Skeletal muscle tissue (tissue), 4 donors: ENCODE data around the gene PLXNA3. TPM values are rescaled to one million over a fixed set of nuclear protein-coding genes. Genes with fewer than 3 reads are reported as not detected.

Source experiments
- H3K27ac ChIP-seq: one replicate; pipeline ENCODE4 v1.7.0; 2013; ENCODE audit warnings: mild to moderate bottlenecking, low read depth, low read length, inconsistent platforms
- H3K27me3 ChIP-seq, 3 donors: one replicate each; pipeline ENCODE4 v1.7.0; 2013; ENCODE audit warnings: low read length in 3 of 3; ENCODE audit not compliant: control insufficient read depth in 3 of 3, insufficient read depth in 3 of 3
- H3K36me3 ChIP-seq, 3 donors: one replicate each; pipeline ENCODE4 v1.7.0; 2013; ENCODE audit warnings: low read length in 3 of 3; ENCODE audit not compliant: control insufficient read depth in 3 of 3, insufficient read depth in 3 of 3
- H3K4me1 ChIP-seq, 3 donors: one replicate each; pipeline ENCODE4 v1.7.0; 2013; ENCODE audit warnings: low read length in 3 of 3, mild to moderate bottlenecking in 3 of 3; ENCODE audit not compliant: control insufficient read depth in 3 of 3, insufficient read depth in 3 of 3
- H3K4me3 ChIP-seq, 3 donors: one replicate each; pipeline ENCODE4 v1.7.0; 2013; ENCODE audit warnings: low read length in 3 of 3
- H3K9ac ChIP-seq, 3 donors: one replicate each; pipeline ENCODE4 v1.7.0; 2013; ENCODE audit warnings: low read length in 3 of 3, mild to moderate bottlenecking in 3 of 3, moderate library complexity in 2 of 3, low read depth in 1 of 3
- H3K9me3 ChIP-seq, 3 donors: one replicate each; pipeline ENCODE4 v1.7.0; 2013; ENCODE audit warnings: low read length in 3 of 3; ENCODE audit not compliant: control insufficient read depth in 3 of 3
- total RNA-seq: library from RNA; depleted of rRNA; stranded (reverse); fragments of >200 nt; gene quantifications from one replicate; pipeline ENCODE4 v1.2.3, GENCODE V29; 2014
- donor health status: Osteomylitis.

The PLXNA3 gene
- 9.9 TPM for total RNA-seq

DNA sequence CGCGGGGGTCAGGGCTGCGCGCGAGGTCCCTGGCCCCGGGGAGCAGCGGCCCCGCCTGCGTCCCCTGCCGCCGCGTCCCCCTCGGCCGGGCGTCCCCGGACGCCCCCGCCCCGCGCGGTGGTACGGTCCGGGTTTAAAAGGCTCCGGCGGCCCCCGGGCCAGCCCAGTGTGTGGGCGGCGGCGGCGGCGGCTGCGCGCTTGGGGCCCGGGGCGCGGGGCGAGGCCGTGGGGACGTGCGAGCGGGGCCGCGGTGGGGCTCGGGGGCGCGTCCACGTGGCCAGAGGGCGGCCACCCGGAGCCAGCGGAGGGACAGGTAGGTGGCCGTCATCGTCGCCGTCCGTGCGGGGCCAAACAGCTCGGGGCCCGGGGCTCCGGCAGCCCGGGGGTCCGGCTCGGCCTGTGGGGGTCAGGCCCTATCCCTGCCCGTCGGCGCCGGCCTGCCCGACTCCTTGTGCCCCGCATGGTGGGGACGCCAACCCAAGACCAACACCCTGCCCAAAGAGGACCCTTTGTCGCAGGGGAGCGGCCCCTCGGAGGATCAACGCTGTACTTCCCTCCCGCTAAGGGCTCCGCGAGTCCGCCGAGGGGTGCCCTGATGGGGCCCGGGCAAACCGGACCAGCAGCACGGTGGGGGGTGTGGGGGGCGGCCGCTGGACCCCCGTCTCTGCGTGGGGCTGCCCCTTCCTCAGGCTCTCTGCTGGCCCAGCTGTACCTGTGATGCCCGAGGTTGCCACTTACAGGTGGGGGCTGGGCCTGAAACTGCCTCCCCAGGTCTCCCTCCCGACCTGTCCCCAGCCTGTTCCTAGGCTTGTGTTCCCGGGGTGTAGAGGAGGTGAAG lies at the start of gene PLXNA3:
Gene PLXNA3 (plus strand): TSS at position 166 of the 838 bp plus-strand sequence. CDS start 1,903 bp downstream, outside the sequence.
- H3K36me3 ChIP-seq: no peaks in the 10 kb centered on the region
- peaks cover 0 to 8% (median 2%) of the 10 kb centered on the region in 3 donors for H3K4me1 ChIP-seq
- no peak within 1 kb of the TSS for H3K27ac ChIP-seq
- H3K27me3 ChIP-seq: no peaks in the 10 kb centered on the region
- peak within 1 kb of the TSS; percentile 48 to 67 (median 65) for H3K4me3 ChIP-seq
- peak within 1 kb of the TSS in 2 of 3 donors; percentile 38 to 68 for H3K9ac ChIP-seq
- H3K9me3 ChIP-seq: no peaks in the 10 kb centered on the region

- Histone ChIP-seq H3K36me3 (peaks cover 0 to 14% (median under 1%) of the 10 kb centered on the region in 3 donors), H3K27ac (peak overlapping the region; percentile 95), H3K9me3 (no peaks in the 10 kb centered on the region), H3K4me1 (peaks cover 18 to 21% (median 19%) of the 10 kb centered on the region in 3 donors), H3K9ac (peak overlapping the region; percentile 72 to 88 (median 80)), H3K27me3 (no peaks in the 10 kb centered on the region), H3K4me3 (peak overlapping the region; percentile 65 to 73 (median 69))
Observed at GRCh38 chrX:154408659-154409221, 49.3 kb upstream of the PLXNA3 start.

DNA sequence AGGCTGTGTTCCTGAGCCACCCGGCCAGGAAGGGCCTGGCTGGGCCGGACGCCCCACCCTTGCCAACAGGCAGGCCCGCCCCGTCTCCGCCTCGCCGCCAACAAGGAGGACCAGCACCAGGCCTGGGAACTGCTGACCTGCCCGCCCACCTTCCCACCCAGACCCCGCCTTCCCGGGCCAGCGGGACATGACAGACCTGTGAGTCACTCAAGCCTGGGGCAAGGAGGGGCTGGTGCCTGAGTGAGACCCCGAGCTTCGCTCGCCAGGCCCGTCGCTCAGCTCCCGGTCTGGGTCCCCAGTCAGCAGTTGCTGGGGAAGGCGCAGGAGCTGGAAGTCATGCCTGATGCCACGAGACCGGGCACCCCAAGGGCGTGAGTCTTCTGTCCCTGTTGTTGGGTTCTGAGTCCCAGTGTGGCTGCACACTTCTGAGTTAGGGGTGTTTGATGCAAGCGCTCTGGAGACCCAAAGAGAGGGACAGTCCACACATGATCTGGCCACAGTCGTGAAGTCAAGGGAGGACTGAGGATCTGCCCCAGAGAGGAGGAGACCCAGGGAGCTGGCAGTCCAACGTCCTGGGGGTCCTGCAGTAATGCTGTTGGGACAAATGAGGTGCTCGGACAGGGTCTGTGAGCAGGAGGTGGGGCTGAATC lies 48.7 kb upstream of the PLXNA3 start, which contains the start of gene DNASE1L1:
Gene DNASE1L1 (minus strand): TSS at position 33 of the 650 bp plus-strand sequence. CDS start 3,686 bp downstream, outside the sequence.
- Histone ChIP-seq H3K4me1 (peaks cover 18 to 21% (median 19%) of the 10 kb centered on the region in 3 donors), H3K9ac (peak within 1 kb of the TSS; percentile 72 to 88 (median 80)), H3K27ac (peak within 1 kb of the TSS; percentile 95), H3K27me3 (no peaks in the 10 kb centered on the region), H3K36me3 (peaks cover 0 to 18% (median 3%) of the 10 kb centered on the region in 3 donors), H3K4me3 (peak within 1 kb of the TSS; percentile 65 to 73 (median 69)), H3K9me3 (no peaks in the 10 kb centered on the region)

DNA sequence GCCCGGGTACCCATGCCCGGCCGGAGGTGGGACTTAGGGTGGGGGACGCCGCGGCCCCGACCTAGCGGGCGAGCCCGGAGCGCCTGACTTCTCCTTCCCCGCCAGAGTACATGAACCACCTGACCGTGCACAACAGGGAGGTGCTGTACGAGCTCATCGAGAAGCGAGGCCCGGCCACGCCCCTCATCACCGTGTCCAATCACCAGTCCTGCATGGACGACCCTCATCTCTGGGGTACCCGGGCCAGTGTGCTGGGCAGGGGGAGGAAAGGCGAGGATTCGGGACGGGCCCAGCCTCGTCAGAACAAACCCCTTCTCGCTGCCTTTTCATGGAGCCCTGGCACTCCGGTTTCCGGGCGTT lies 46.1 kb upstream of the PLXNA3 start:
- Histone ChIP-seq H3K9ac (peak overlapping the region; percentile 80 to 93 (median 81)), H3K36me3 (peaks cover 0 to 12% (median 7%) of the 10 kb centered on the region in 3 donors), H3K9me3 (no peaks in the 10 kb centered on the region), H3K27ac (peak overlapping the region; percentile 91), H3K4me3 (peak overlapping the region; percentile 62 to 73 (median 72)), H3K27me3 (no peaks in the 10 kb centered on the region), H3K4me1 (peaks cover 18 to 21% (median 19%) of the 10 kb centered on the region in 3 donors)

DNA sequence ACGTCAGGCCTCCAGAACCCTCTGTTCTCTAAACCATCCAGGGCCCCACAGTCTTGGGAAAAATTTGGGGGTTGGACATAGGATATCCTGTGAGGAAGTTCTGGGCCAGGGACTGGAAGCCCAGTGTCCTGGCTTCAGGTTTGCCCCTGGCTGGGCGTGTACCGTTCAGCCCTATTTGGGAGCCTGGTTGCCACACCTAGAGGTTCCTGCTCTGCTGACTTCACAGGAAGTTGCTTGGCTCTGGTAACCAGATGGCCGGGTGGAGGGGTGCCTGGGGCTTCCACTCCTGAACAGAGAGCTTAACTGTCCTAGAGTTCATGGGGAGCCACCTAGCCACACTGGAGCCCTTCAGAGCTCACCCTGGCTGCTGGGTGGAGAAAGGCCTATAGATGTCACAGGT lies 45.6 kb upstream of the PLXNA3 start:
- peaks cover 18 to 21% (median 19%) of the 10 kb centered on the region in 3 donors for H3K4me1 ChIP-seq
- H3K9me3 ChIP-seq: no peaks in the 10 kb centered on the region
- H3K9ac ChIP-seq: peak overlapping the region; percentile 20 to 93 (median 80)
- peaks cover 0 to 12% (median 7%) of the 10 kb centered on the region in 3 donors for H3K36me3 ChIP-seq
- H3K27ac ChIP-seq: peak overlapping the region; percentile 91
- no peaks in the 10 kb centered on the region for H3K27me3 ChIP-seq
- H3K4me3 ChIP-seq: peak overlapping the region; percentile 62 to 73 (median 72)

DNA sequence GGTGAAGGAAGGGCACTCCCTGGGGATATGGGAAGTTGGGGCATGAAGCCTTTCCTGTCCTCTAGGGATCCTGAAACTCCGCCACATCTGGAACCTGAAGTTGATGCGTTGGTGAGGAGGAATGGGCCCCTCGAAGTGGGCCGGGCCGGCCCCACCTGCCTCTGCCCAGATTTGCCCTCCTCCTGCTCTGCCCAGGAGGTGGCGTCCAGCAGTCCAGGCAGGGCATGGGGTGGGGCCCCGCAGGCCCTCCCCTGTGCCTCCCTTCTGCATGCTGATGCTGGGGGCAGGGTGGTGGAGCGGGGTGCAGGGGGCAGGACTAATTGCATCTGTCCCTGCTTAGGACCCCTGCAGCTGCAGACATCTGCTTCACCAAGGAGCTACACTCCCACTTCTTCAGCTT lies 44.9 kb upstream of the PLXNA3 start:
- H3K4me3 ChIP-seq: no peak overlapping the region
- H3K27me3 ChIP-seq: no peaks in the 10 kb centered on the region
- no peak overlapping the region for H3K27ac ChIP-seq

DNA sequence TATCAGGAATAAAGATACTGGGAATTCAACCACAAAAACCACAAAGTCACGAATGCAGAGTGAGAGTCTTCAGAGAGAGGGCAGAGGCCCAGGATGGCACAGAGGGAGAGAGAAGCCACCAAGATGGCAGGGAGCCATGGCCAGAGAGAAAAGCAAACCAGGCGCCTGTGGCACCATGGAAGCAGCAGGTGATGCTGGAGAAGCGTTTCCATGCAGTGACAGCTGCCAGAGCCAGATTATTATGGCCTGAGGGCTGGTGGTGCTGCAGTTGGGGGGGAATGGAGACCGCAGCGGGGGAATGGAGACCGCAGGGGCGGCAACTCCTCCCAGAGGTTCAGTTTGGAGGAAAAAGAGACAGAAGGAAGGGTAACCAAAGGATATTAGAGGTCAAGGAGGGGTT lies 40.9 kb upstream of the PLXNA3 start:
- Histone ChIP-seq H3K9me3 (no peaks in the 10 kb centered on the region), H3K4me3 (no peak overlapping the region), H3K27ac (no peak overlapping the region), H3K36me3 (peaks cover 0 to 12% (median 11%) of the 10 kb centered on the region in 3 donors), H3K27me3 (no peaks in the 10 kb centered on the region), H3K9ac (no peak overlapping the region), H3K4me1 (peaks cover 12 to 33% (median 26%) of the 10 kb centered on the region in 3 donors)

More for the DNA sequence above, 44.9 kb upstream of the PLXNA3 start:
- Histone ChIP-seq H3K36me3 (peaks cover 0 to 12% (median 7%) of the 10 kb centered on the region in 3 donors), H3K9ac (no peak overlapping the region), H3K9me3 (no peaks in the 10 kb centered on the region), H3K4me1 (peaks cover 18 to 22% (median 19%) of the 10 kb centered on the region in 3 donors)

- H3K9me3 ChIP-seq: no peaks in the 10 kb centered on the region
- peak overlapping the region; percentile 19 for H3K27ac ChIP-seq
Observed at GRCh38 chrX:154419189-154419588, 38.9 kb upstream of the PLXNA3 start.

GRCh38 chrX:154419688-154420401 lies 38.2 kb upstream of the PLXNA3 start:
- Histone ChIP-seq H3K9ac (peak overlapping the region in 2 of 3 donors; percentile 43 to 73), H3K27ac (peak overlapping the region; percentile 25), H3K9me3 (no peaks in the 10 kb centered on the region), H3K27me3 (no peaks in the 10 kb centered on the region), H3K4me1 (peaks cover 4 to 25% (median 15%) of the 10 kb centered on the region in 3 donors), H3K4me3 (peak overlapping the region in 2 of 3 donors; percentile 38 to 60), H3K36me3 (peaks cover 0 to 8% (median 0%) of the 10 kb centered on the region in 3 donors)

More at GRCh38 chrX:154419189-154419588, 38.9 kb upstream of the PLXNA3 start:
- peaks cover 0 to 8% (median 0%) of the 10 kb centered on the region in 3 donors for H3K36me3 ChIP-seq
- peaks cover 4 to 25% (median 15%) of the 10 kb centered on the region in 3 donors for H3K4me1 ChIP-seq
- no peaks in the 10 kb centered on the region for H3K27me3 ChIP-seq
- H3K4me3 ChIP-seq: no peak overlapping the region
- no peak overlapping the region for H3K9ac ChIP-seq
